Heart left ventricle (tissue), 16 donors: ENCODE results near the gene MALSU1. TPM values are rescaled to one million over a fixed set of nuclear protein-coding genes. Genes with fewer than 3 reads are reported as not detected.
A peak's percentile ranks its signal among the peaks of the same experiment; 100 is the strongest.

Experiments used
- ATAC-seq, 4 donors: fragments of 200-7000 bp; cut with Tn5 transposase; one replicate each; pipeline ENCODE4 v1.9.1; 2020 to 2022; ENCODE audit warnings: moderate library complexity in 4 of 4, mild to moderate bottlenecking in 3 of 4, moderate number of reproducible peaks in 1 of 4
- DNase-seq, 5 donors: peaks; one replicate each; pipeline ENCODE4 v3.0.0-alpha.2; 2020
- H3K27ac ChIP-seq, 12 donors: fragments of 200-600 bp; sonication (generic) in 4 of 12; one replicate each; pipeline versions ENCODE4 v1.5.0 to v1.8.0; 2016 to 2022; ENCODE audit warnings: mild to moderate bottlenecking in 2 of 12
- H3K27me3 ChIP-seq, 9 donors: fragments of 200-600 bp; sonication (generic) in 2 of 9; one replicate each; pipeline versions ENCODE4 v1.5.1 to v1.8.0; 2016 to 2022; ENCODE audit warnings: mild to moderate bottlenecking in 3 of 9
- H3K36me3 ChIP-seq, 9 donors: fragments of 200-600 bp; sonication (generic) in 2 of 9; one replicate each; pipeline versions ENCODE4 v1.5.0 to v1.8.0; 2018 to 2022; ENCODE audit warnings: mild to moderate bottlenecking in 2 of 9
- H3K4me1 ChIP-seq, 12 donors: fragments of 200-600 bp; sonication (generic) in 4 of 12; one replicate each; pipeline versions ENCODE4 v1.5.0 to v1.8.0; 2016 to 2022; ENCODE audit warnings: mild to moderate bottlenecking in 3 of 12
- H3K4me3 ChIP-seq, 12 donors: fragments of 200-600 bp; sonication (generic) in 4 of 12; one replicate each; pipeline versions ENCODE4 v1.5.0 to v1.8.0; 2017 to 2022; ENCODE audit warnings: mild to moderate bottlenecking in 9 of 12, moderate library complexity in 4 of 12
- H3K9me3 ChIP-seq, 12 donors: fragments of 200-600 bp; sonication (generic) in 4 of 12; one replicate each; pipeline versions ENCODE4 v1.5.0 to v1.8.0; 2016 to 2022; ENCODE audit warnings: mild to moderate bottlenecking in 1 of 12
- CTCF ChIP-seq, 12 donors: fragments of 200-600 bp; sonication (generic) in 4 of 12; IDR thresholded peaks; one replicate each; pipeline versions ENCODE4 v1.5.0 to v1.8.0; 2018 to 2022; ENCODE audit warnings: antibody characterized with exemption in 12 of 12, mild to moderate bottlenecking in 5 of 12
- POLR2A ChIP-seq, 2 donors: fragments of 450-650 bp; IDR thresholded peaks; one replicate each; pipeline ENCODE4 v1.6.1; 2017; ENCODE audit warnings: antibody characterized with exemption in 2 of 2, mild to moderate bottlenecking in 2 of 2, moderate library complexity in 2 of 2
- WGBS, 4 donors: extraction: QIAGEN DNeasy Blood & Tissue Kit in 2 of 4; methylation state at CpG; one replicate each; pipeline versions ENCODE4 v1.1.5 to v1.1.7; 2013 to 2018; 5-methylcytosine and 5-hydroxymethylcytosine counted together
- intact Hi-C, 10 donors: fragments of 100-400 bp; cut with DNase I; formaldehyde crosslinking; loops; one replicate each; pipeline versions ENCODE4 v1.11.1 to v1.14.2; 2022
- polyA plus RNA-seq, 2 donors: library from polyadenylated mRNA; stranded (reverse); fragments of 200-250 nt; gene quantifications; one replicate each; pipeline ENCODE4 v1.2.3, GENCODE V29; 2013
- total RNA-seq, 9 donors: library from RNA; depleted of rRNA in 2 of 9; stranded (reverse); fragments of >200 nt in 2 of 9; fragmentation: NEBNext Ultra II Directional in 3 of 9; extraction: Animal tissue kit (Norgen Biotek cat#: 25700) in 3 of 9; gene quantifications; one replicate each; pipeline versions ENCODE4 v1.1.0 to v1.2.4, GENCODE V29; 2016 to 2023
- donor health status: ischemic (EF 13 %, LVEDD 7.1; RV severe dilation, severe dysfunction).
- donor health status: healthy with polysubstance abuse.
- donor health status: DM: no; HTN: yes; CAD: no.
- donor health status: DM: no; HTN: no; CAD: no.
- donor health status: ischemic (EF 25% LVEDD 6.9; RV normal size, moderate dysfunction).
- donor health status: ischemic (EF 25% LVEDD 5.7; RV mildly dilated, moderate dysfunction).
- donor health status: healthy.
- donor health status: DM: yes; HTN: yes; CAD: no.
- donor health status: ischemic (EF 35%, LVEDD 5.7; RV mildly dilated, moderate dysfunction).
- donor health status: nonischemic (EF 11% LVEDD 7.7; RV severe dilation, severe dysfunction).
- donor health status: DM: yes; HTN: yes; CAD: no.
- donor health status: PGD.
- donor health status: ischemic (EF 29% LVEDD 5.4; RV normal size, mild dysfunction).
- donor health status: nonischemic (EF 23%, LVEDD 6.1; RV moderate dilation, normal function).

The MALSU1 gene
- total and polyA plus RNA-seq, 11 donors: 40.3 to 128 (median 104) TPM

- DNase-seq (no peak), ATAC-seq (no peak)
- Histone ChIP-seq H3K27ac (no peak overlapping the region), H3K4me3 (no peak overlapping the region), H3K4me1 (peaks cover 0 to 4% (median 0%) of the 10 kb centered on the region in 12 donors), H3K36me3 (peaks cover 0 to 65% (median 13%) of the 10 kb centered on the region in 9 donors), H3K9me3 (no peaks in the 10 kb centered on the region), H3K27me3 (no peaks in the 10 kb centered on the region)
- intact Hi-C loops: loop anchor here in 8 of 10 donors (5.0 to 10.0 kb wide), 4 partner anchors 70 to 438 kb away; partner anchors contain the start of gene STK31 (in 2 of the 8)
- TF ChIP-seq POLR2A (IDR thresholded peaks at IDR 0.05): no peak
- TF ChIP-seq CTCF (IDR thresholded peaks at IDR 0.05): no peak
- 86 to 93% (median 89%) methylated on average over 3 of the region's 3 CpGs for WGBS, 4 donors
These were observed 22.2 kb upstream of the MALSU1 start for GRCh38 chr7:23276947-23277346.

DNA sequence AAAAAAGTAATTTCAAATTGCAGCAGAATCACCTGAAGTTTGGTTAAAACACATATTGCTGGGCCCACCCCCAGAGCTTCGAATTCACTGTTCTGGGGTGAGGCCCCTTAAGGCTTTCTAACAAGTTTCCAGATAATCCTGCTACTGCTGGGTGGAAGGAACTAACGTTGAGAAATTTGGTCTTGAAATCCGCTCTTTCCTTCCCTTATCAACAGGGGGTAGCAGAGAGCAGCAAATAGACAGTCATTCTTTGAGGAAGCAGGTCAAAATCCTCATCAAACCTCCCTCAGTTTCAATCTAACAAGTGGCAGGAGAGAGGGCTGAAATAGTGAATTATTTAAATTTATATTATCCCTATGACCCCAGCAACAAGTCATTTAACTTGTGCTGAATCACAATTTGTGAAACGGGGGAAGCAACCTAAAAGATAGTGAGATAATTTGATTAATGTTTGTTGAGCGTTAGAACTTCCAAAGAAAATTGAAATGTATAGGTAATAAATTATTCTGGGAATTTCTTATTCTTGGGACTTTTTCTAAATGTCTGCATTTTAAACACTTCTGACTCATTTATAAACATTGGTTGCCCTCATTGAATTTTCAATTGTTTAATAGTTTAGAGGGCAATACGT lies 21.7 kb upstream of the MALSU1 start:
- peaks cover 0 to 4% (median 0%) of the 10 kb centered on the region in 12 donors for H3K4me1 ChIP-seq
- intact Hi-C loops: loop anchor here in 8 of 10 donors (5.0 to 10.0 kb wide), 4 partner anchors 70 to 437 kb away; partner anchors contain the start of gene STK31 (in 2 of the 8)
- no peak overlapping the region for H3K4me3 ChIP-seq
- TF ChIP-seq POLR2A (IDR thresholded peaks at IDR 0.05) (no peak), CTCF (IDR thresholded peaks at IDR 0.05) (peak; percentile 50 to 77 (median 66))
- ATAC-seq (peak in 1 of 4 donors; percentile 59), DNase-seq (no peak)
- 37 to 40% (median 39%) methylated on average over 6 of the region's 6 CpGs for WGBS, 4 donors
- no peak overlapping the region for H3K27ac ChIP-seq
- peaks cover 0 to 59% (median 12%) of the 10 kb centered on the region in 9 donors for H3K36me3 ChIP-seq
- no peaks in the 10 kb centered on the region for H3K9me3 ChIP-seq
- H3K27me3 ChIP-seq: no peaks in the 10 kb centered on the region

- intact Hi-C loops: loop anchor here in 8 of 10 donors (5.0 to 10.0 kb wide), 4 partner anchors 67 to 435 kb away; partner anchors contain the start of gene STK31 (in 2 of the 8)
- no peak for ATAC-seq
- WGBS, 4 donors: 77 to 86% (median 80%) methylated on average over 2 of the region's 2 CpGs
These were observed 19.2 kb upstream of the MALSU1 start for GRCh38 chr7:23279819-23280525.

More at GRCh38 chr7:23279819-23280525, 19.2 kb upstream of the MALSU1 start:
- H3K4me3 ChIP-seq: no peak overlapping the region
- DNase-seq: no peak
- H3K27ac ChIP-seq: no peak overlapping the region
- H3K27me3 ChIP-seq: no peaks in the 10 kb centered on the region
- no peak for TF ChIP-seq POLR2A (IDR thresholded peaks at IDR 0.05)
- TF ChIP-seq CTCF (IDR thresholded peaks at IDR 0.05): no peak
- H3K9me3 ChIP-seq: no peaks in the 10 kb centered on the region
- peaks cover 0 to 37% (median 5%) of the 10 kb centered on the region in 9 donors for H3K36me3 ChIP-seq
- H3K4me1 ChIP-seq: no peaks in the 10 kb centered on the region
